ENCODE results near the gene CLDN3. TPM values are rescaled to one million over a fixed set of nuclear protein-coding genes. Genes with fewer than 3 reads are reported as not detected.

The CLDN3 gene
- total RNA-seq, 1 experiment from 2014 or later = 16.5 TPM

DNA sequence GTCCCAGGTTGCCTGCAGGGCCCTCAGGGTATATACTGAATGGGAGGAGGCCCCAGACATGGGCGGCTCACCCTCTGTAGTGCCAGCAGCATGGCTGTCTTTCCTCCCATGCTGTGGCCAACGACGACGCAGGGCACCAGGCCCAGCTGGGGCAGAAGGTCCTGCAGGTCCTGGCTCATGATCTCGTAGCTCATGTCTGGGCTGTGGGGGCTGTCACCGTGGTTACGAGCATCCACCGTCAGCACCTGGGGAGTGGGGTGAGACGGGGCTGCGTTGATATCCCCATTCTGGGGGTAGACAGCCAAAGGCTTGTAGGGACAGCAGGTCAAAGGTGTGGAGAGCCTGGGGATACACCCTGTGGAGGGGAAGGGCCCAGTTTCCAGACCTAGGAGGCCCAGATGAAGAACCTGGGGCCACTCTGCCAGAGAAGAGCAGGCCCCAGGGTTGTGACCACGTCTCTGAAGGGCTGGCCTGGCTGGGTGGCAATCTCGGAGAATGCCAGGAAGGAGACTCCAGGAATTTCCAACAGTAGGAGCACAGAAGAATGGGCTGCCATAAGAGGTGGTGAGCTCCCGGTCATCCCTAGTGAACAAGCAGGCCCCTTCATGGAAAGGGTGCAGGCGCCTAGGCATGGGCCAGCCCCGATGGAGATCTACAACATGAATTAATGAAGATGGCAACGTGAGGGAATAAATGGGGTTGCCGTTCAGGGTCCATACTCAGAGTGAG is 32.4 kb downstream of the CLDN3 start:
- Histone ChIP-seq H3K4me1 (ENCODE audit: insufficient read depth, low read length) (peaks cover 6% of the 10 kb centered on the region; the same call in 1 of the 2 replicates), H3K79me1 (ENCODE audit: insufficient read depth, low read depth, low read length, poor library complexity, severe bottlenecking) (no peaks in the 10 kb centered on the region), H2BK15ac (ENCODE audit: low read depth, low read length) (no peak overlapping the region), H3K4ac (ENCODE audit: low read depth, low read length) (no peak overlapping the region), H3T11ph (ENCODE audit: low read length) (no peak overlapping the region), H4K91ac (ENCODE audit: insufficient read length, low read depth, low read length) (no peak overlapping the region), H2BK12ac (ENCODE audit: insufficient read length, low read depth, low read length) (no peak overlapping the region), H3K14ac (ENCODE audit: insufficient read depth, low read length) (no peak overlapping the region), H3K56ac (ENCODE audit: insufficient read length, low read depth, low read length) (no peak overlapping the region), H3K27ac (ENCODE audit: insufficient read length, low read depth, low read length) (no peak overlapping the region), H3K79me2 (ENCODE audit: insufficient read depth, low read length) (no peaks in the 10 kb centered on the region), H3K23ac (ENCODE audit: insufficient read length, low read depth, low read length) (no peak overlapping the region), H4K5ac (ENCODE audit: insufficient read length, low read depth, low read length) (no peak overlapping the region), H2AFZ (ENCODE audit: low read length) (no peak overlapping the region), H2AK5ac (ENCODE audit: insufficient read length, low read length) (no peak overlapping the region), H4K8ac (replicated peaks; ENCODE audit: insufficient read length, low read depth, low read length) (no peak overlapping the region), H3K18ac (ENCODE audit: insufficient read length, low read depth, low read length) (no peak overlapping the region), H2BK20ac (ENCODE audit: low read depth, low read length, poor library complexity, severe bottlenecking) (no peak overlapping the region), H2BK5ac (ENCODE audit: insufficient read length, low read length) (no peak overlapping the region), H4K20me1 (ENCODE audit: control insufficient read depth, insufficient read depth, insufficient read length) (no peaks in the 10 kb centered on the region), H2BK120ac (ENCODE audit: low read depth, low read length, poor library complexity, severe bottlenecking) (no peak overlapping the region), H3K4me2 (ENCODE audit: insufficient read depth, insufficient read length, low read length) (peak overlapping the region; percentile 54), H3K9ac (ENCODE audit: extremely low read depth, insufficient read length, low read length) (no peak overlapping the region), H3K23me2 (ENCODE audit: insufficient read length, low read depth, low read length, poor library complexity, severe bottlenecking) (peaks cover 10% of the 10 kb centered on the region), H3K27me3 (ENCODE audit: insufficient read depth, low read length) (no peaks in the 10 kb centered on the region; the same call in 1 of the 2 replicates), H3K9me3 (ENCODE audit: control insufficient read depth, low read depth, low read length) (no peaks in the 10 kb centered on the region)
- Mint-ChIP-seq H3K27ac (peak overlapping the region in 1 of 3 experiments; percentile 58; a peak in 1 of 7 replicates), H3K9me3 (peaks cover 0 to 2% of the 10 kb centered on the region in 2 experiments; a peak in 1 of 5 replicates), H3K4me1 (peaks cover 23 to 39% of the 10 kb centered on the region in 2 experiments), H3K27me3 (ENCODE audit: low read depth) (peaks cover 13% of the 10 kb centered on the region), H3K4me3 (peak overlapping the region; percentile 93 to 96), H3K36me3 (ENCODE audit: insufficient read depth in 1 of 3, low read depth in 3 of 3) (peaks cover 6 to 23% (median 20%) of the 10 kb centered on the region in 3 experiments)
- TF ChIP-seq, protein P1, sequence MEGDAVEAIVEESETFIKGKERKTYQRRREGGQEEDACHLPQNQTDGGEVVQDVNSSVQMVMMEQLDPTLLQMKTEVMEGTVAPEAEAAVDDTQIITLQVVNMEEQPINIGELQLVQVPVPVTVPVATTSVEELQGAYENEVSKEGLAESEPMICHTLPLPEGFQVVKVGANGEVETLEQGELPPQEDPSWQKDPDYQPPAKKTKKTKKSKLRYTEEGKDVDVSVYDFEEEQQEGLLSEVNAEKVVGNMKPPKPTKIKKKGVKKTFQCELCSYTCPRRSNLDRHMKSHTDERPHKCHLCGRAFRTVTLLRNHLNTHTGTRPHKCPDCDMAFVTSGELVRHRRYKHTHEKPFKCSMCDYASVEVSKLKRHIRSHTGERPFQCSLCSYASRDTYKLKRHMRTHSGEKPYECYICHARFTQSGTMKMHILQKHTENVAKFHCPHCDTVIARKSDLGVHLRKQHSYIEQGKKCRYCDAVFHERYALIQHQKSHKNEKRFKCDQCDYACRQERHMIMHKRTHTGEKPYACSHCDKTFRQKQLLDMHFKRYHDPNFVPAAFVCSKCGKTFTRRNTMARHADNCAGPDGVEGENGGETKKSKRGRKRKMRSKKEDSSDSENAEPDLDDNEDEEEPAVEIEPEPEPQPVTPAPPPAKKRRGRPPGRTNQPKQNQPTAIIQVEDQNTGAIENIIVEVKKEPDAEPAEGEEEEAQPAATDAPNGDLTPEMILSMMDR (conservative IDR thresholded peaks at IDR 0.05) = no peak
- no CpG with 5 or more reads among the region's 17 CpGs for WGBS (ENCODE audit: extremely low coverage, insufficient read length, low lambda C conversion rate)
- no peak for DNase-seq
